A549 treated with GW870086 at 1 μM for 4 hours (cell line): ENCODE measurements around the gene TNKS1BP1. TPM values are rescaled to one million over a fixed set of nuclear protein-coding genes. Genes with fewer than 3 reads are reported as not detected.

Experiments used
- total RNA-seq: library from RNA; stranded (reverse); fragments of 200-300 nt; extraction: Qiagen RNA extraction; gene quantifications from 5 replicates; pipeline ENCODE4 v1.2.3, GENCODE V29; 2022; ENCODE audit warnings: low read depth

The TNKS1BP1 gene, protein sequence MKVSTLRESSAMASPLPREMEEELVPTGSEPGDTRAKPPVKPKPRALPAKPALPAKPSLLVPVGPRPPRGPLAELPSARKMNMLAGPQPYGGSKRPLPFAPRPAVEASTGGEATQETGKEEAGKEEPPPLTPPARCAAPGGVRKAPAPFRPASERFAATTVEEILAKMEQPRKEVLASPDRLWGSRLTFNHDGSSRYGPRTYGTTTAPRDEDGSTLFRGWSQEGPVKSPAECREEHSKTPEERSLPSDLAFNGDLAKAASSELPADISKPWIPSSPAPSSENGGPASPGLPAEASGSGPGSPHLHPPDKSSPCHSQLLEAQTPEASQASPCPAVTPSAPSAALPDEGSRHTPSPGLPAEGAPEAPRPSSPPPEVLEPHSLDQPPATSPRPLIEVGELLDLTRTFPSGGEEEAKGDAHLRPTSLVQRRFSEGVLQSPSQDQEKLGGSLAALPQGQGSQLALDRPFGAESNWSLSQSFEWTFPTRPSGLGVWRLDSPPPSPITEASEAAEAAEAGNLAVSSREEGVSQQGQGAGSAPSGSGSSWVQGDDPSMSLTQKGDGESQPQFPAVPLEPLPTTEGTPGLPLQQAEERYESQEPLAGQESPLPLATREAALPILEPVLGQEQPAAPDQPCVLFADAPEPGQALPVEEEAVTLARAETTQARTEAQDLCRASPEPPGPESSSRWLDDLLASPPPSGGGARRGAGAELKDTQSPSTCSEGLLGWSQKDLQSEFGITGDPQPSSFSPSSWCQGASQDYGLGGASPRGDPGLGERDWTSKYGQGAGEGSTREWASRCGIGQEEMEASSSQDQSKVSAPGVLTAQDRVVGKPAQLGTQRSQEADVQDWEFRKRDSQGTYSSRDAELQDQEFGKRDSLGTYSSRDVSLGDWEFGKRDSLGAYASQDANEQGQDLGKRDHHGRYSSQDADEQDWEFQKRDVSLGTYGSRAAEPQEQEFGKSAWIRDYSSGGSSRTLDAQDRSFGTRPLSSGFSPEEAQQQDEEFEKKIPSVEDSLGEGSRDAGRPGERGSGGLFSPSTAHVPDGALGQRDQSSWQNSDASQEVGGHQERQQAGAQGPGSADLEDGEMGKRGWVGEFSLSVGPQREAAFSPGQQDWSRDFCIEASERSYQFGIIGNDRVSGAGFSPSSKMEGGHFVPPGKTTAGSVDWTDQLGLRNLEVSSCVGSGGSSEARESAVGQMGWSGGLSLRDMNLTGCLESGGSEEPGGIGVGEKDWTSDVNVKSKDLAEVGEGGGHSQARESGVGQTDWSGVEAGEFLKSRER (N-terminal part only)
- total RNA-seq = 71.5 to 93.7 TPM (median 88.7 TPM) in 5 replicates

DNA sequence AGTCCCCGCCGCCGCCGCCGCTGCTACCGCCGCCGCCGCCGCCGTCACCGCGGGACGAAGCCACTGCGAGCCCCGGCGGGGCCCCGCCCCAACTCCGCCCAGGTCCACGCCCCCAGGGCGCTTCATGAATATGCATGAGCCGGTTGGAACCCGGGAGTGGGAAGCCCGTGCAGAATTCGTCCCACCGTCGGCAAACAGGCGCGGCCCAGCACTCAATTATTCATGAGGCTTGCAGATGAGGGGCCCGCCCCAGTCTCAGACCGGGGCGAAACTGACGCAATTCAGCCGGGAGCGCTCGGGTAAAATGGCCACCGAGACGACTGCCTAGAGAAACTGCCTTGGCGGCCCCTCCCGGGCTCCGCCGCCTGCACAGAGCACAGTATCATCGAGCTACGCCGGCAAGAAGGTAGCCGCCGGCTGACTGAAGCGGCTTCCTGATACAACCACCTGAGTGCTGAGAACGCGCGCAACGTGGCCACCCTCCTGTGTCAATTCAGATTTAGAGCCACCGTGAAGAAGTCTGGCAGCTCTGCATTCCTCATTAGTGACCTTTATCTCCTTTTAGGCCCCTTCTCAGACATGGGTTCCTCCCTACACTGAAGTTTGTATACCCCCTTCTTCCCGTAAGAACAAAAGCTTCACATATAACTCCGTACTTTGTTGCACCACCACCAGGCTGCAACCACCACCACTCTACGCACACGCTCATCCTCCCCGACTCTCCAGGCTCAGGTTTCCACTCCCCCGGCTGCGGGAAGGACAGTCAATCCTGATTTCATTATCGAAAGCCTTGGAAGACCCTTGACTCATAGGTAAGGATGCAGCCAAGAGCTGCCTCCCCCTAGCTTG is at the start of gene TNKS1BP1:
TNKS1BP1 (minus strand) TSS at position 67 of the 849 bp plus-strand sequence. CDS start 3,067 bp downstream, outside the sequence.

DNA sequence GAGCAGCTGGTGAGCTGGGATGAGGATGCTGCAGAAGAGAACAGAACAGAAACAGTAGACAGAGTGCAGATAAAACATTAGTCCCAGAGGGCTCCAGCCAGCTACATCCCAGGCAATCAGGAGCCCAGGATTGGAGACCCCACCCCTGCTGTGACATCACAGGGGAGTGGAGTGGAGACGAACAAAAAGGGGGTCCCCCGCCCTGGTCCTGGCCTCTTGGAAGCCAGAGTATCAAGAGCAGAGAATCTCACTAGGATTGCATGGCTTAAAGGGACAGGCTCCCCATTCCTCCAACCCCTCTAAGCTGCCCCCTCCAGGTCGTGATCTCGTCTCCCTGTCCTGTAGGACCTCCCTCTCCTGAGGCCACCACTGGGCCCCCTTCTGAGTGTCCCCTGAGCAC is 13.4 kb upstream of the TNKS1BP1 start, which contains the start of gene P2RX3:
P2RX3 (plus strand) TSS at position 211 of the 400 bp plus-strand sequence. CDS start 199 bp downstream, outside the sequence.

DNA sequence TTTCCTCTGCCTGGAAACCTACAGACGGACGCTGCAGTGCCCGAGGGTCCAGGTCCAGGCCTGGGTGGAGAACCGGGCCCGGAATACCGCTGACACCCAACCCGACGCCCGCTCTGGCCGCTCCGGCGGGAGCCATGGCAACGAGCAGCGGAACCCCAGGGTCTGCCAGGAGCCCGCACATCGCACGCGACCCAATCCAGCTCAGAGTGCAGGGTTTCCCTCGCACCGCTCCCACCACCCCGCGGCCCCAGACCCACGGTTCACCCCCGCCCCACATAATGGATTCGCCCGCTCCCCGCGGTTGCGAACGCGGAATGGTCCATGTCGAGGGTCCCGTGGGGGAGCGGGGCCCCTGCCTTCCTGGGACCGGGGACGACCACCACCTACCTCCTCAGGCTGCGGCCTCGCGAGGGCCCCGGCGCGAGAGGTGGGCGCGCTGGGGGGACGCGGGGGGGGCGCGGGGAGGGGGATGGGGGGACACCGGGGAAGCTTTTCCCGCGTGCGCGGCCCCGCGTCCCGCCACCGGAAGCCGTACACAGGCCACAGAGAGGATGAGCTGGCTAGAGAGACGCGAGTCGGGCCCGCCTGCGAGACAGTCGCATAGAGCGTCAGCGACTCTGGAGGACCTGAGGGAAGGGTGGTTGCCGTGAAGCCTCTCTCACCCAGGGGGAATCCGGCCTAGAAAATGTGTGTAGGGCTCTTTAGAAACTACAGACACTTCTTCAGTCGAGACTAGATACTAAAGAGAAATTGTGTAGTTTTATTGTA is 10.8 kb upstream of the TNKS1BP1 start, which contains the start of gene SSRP1:
SSRP1 (minus strand) TSS at position 550 of the 768 bp plus-strand sequence. CDS start 771 bp downstream, outside the sequence.

Other genes starting within 250 kb of the TNKS1BP1 start
- gene LRRC55, start 143.0 kb downstream of the TNKS1BP1 start, total RNA-seq = not detected in 5 replicates
- 0.05 TPM in 1 of 5 replicates, not detected in the others for gene APLNR, start 87.7 kb downstream of the TNKS1BP1 start, total RNA-seq
- 204 to 235 TPM (median 224 TPM) in 5 replicates for gene SSRP1, start 10.9 kb upstream of the TNKS1BP1 start, total RNA-seq
- gene P2RX3, start 13.4 kb upstream of the TNKS1BP1 start, total RNA-seq = 0.08 to 0.17 TPM (median 0.11 TPM) in 4 of 5 replicates, not detected in the other
- gene PRG3, start 56.2 kb upstream of the TNKS1BP1 start, total RNA-seq = not detected in 5 replicates
- not detected in 5 replicates for gene PRG2, start 65.7 kb upstream of the TNKS1BP1 start, total RNA-seq
- 0.26 to 1.3 TPM (median 0.53 TPM) in 5 replicates for gene SLC43A3, start 102.2 kb upstream of the TNKS1BP1 start, total RNA-seq
- gene RTN4RL2, start 135.6 kb upstream of the TNKS1BP1 start, total RNA-seq = 50.4 to 95.0 TPM (median 89.7 TPM) in 5 replicates
- 1.9 to 2.8 TPM (median 2.6 TPM) in 5 replicates for gene SLC43A1, start 190.8 kb upstream of the TNKS1BP1 start, total RNA-seq
- gene TIMM10, start 205.8 kb upstream of the TNKS1BP1 start, total RNA-seq = 141 to 185 TPM (median 160 TPM) in 5 replicates
- gene SMTNL1, start 212.6 kb upstream of the TNKS1BP1 start, total RNA-seq = not detected in 5 replicates
- gene UBE2L6, start 242.7 kb upstream of the TNKS1BP1 start, total RNA-seq = 35.0 to 43.1 TPM (median 41.4 TPM) in 5 replicates